ENCODE data around the gene CACNA1C.
"Not testable (repeated sequence)": the region's sequence is repeated elsewhere in the genome, so short reads cannot be mapped to it uniquely, and the experiment has no call there.

Gene CACNA1C

DNA sequence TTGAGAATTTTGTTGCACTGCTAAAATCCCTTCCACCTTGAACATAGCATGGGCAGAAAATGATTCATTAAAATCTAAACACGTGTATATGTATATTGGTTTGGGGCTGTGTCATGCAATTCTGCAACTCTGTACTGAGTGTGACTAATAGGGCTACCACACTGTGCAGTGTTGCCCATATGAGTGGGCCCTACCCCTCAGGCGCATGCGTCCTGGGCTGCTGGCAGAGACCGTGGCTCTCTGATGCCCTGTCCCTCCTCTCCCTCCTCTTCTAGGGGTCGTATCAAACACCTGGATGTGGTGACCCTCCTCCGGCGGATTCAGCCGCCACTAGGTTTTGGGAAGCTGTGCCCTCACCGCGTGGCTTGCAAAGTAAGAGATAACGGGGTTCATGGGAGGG, 613.6 kb downstream of the CACNA1C start:
- DNase-seq = no peak

- no peak for DNase-seq
These were observed 614.1 kb downstream of the CACNA1C start for GRCh38 chr12:2666846-2667245.

- no peak for DNase-seq
These were observed 615.1 kb downstream of the CACNA1C start for GRCh38 chr12:2667716-2668440.

GRCh38 chr12:2668816-2669215, 616.0 kb downstream of the CACNA1C start:
- DNase-seq = no peak

DNA sequence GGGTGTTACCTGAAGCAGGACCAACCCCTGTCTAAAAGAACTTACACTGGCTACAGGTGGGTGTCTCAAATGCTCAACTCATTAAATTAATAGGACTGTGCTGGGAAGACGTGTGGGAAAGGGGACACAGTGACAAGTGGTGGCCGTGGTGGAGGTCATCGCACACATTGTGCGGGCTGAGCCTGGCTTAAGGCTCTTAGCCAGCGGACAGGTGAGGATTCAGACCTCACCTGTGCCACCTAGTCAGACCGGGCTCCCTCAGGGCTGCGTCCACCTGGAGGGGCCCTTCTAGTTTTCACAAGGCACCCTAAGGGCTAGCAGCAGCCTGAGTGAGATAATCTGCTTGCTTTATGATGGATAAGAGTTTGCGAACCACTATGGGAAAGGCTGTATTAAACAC, 616.8 kb downstream of the CACNA1C start:
- DNase-seq = no peak

DNA sequence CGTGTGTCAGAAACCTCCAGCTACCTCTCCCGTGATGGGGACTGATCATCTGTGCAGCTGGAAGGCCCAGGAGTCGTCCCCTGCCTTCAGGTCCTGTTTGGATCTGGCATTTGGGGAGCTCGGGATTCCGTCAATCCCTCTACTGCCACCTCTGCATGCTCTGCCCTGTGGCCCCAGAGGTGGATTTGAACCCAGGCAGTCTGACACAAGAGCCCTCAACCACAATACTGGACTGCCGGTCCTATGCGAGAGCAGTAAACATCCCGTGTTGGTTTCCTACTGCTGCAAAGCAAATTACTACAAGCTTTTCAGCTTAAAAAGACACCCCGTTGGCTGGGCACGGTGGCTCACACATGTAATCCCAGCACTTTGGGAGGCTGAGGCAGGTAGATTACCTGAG, 620.1 kb downstream of the CACNA1C start:
- no peak for DNase-seq

DNA sequence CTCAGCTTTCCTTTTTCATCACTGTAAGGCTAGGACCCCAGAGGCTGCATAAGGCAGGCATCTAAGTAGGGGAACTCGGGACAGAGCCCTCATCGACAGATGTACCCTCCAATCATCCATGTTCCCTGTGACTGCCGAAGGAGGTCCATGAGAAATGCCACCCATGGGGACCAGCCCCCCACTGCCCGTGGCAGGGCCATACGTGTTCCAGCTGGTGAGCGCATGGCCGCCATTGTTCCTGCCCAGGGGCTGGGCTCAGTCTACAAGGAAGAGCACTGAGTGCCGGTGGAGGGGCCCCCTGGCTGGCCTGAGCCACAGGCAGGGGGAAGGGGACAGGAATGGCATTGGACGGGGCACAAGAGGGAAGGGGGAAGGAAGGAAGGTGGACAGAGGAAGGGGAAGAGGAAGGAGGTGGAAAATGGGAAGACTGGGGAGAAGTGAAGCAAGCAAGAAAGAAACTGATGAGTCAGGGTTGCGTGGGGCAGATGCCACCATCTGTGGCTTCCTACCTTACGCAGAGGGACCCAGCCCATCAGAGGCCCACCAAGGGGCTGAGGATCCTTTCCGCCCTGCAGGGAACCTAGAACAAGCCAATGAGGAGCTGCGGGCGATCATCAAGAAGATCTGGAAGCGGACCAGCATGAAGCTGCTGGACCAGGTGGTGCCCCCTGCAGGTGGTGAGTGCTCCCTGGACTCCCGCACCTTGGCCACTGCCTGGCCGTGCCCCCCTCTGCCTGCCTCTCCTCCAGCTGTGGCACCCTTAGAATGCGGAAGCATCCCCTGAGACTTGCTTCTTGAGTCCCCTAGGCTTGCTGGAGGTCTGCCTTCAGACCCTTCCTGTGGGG, 621.4 kb downstream of the CACNA1C start:
- no peak for DNase-seq

- no peak for DNase-seq
These were observed 623.0 kb downstream of the CACNA1C start for GRCh38 chr12:2675776-2676175.

DNA sequence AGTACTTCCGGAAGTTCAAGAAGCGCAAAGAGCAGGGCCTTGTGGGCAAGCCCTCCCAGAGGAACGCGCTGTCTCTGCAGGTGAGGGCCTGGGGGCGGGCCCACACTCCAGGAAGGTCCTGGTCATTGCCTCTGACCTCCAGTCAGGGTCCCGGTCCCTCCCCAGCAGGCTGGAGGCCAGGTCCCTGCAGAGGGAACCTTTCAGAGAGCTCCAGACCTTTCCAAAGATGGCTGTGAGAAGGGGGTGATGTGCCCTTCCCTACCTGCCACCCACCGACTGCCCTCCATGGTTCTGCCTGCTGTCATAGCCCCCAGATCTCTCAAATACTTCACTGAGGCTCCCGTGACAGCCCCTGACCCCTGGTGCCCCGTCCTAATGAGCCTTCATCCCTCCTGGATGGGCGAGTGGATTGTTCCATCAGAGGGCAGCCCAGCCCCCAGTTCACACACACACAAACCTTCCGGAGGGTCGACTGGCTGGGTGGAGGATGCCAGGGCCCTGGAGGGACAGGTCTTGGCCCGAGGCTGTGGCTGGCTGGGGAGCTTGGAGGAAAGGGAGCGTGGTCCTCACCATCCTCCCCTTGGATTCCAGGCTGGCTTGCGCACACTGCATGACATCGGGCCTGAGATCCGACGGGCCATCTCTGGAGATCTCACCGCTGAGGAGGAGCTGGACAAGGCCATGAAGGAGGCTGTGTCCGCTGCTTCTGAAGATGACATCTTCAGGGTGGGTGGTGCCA, 624.5 kb downstream of the CACNA1C start:
- DNase-seq = no peak

DNA sequence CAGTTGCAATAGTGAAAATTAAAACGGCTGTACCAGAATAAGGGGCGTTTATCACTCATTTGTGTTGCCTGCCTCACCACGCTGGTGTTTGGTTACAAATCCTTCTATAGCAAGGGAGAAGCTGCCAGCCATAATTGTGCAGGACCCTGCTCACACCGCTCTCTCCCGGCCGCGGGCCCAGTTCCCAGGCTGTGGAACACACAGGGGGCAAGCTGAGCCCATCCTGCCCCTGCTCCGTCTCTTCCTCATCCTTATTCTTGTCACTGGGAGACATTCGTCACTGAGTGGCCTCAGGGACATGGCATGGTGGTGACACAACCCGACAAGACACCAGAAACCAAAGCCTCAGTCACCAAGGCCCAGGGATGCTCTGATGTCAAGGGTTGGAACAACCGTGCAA, 625.6 kb downstream of the CACNA1C start:
- no peak for DNase-seq

- no peak for DNase-seq
These were observed 626.5 kb downstream of the CACNA1C start for GRCh38 chr12:2679068-2679815.

GRCh38 chr12:2679816-2680675, 627.3 kb downstream of the CACNA1C start:
- DNase-seq = no peak

DNA sequence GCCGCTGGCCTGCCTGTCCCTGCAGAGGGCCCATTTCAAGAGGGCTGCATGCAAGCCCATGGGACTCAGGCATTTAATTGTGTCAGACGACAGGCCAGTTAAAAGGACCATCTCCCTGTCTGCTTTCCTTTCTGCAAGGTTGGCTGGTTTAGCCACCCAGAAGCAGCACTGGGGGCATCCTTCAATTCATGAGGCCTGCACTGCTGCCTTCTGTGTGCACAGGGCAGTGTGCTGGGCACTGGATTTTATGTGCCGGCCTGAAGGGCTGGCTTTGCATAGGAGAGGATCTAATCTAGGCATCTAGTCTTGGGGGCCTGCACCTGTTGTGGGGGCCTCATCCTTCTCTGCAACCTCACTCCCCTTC, 627.9 kb downstream of the CACNA1C start:
- no peak for DNase-seq

- DNase-seq = no peak
These were observed 628.8 kb downstream of the CACNA1C start for GRCh38 chr12:2681450-2682205.

DNA sequence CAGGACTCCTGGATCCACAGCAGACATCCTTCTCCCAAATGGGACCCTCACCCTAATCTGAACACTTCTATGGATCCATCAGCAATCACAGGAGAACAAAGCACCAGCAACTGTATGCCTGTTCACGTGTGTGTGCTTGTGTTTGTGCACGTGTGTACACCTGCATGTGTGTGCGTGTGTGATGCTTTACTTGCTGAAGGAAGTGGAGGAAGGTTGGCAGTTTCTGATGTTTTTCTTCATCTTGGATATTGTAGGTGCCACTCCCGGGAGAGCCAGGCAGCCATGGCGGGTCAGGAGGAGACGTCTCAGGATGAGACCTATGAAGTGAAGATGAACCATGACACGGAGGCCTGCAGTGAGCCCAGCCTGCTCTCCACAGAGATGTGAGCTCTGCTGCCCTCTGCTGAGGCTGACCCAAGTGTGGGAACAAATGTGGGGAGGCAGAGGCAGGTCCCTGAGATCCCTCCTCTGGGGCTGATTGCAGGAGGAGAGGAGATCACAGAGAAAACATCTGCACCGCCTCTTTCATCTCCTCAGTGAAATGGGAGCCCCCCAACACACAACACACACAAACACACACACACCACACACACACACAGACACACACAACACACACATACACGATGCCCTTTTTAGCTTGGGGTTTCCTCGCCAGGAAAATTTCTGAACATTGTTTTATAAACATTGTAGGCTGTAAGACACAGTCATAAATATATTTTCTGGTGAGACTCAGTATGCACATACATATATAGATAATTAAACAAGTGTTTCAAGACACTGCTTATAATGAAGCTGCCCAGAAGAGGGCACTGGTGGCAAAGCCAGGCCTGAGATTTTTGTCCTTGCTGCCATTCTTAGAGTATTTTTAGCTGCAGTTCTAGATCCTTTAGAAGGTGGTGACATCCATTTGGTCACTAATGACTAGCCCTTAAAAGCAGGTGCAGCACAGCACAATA, 629.8 kb downstream of the CACNA1C start:
- peak in 1 of 2 donors; percentile 11 for DNase-seq

- DNase-seq = no peak
These were observed 630.7 kb downstream of the CACNA1C start for GRCh38 chr12:2683283-2684025.

GRCh38 chr12:2684026-2684325, 631.2 kb downstream of the CACNA1C start:
- DNase-seq = not testable (repeated sequence)

GRCh38 chr12:2685620-2686279, 633.0 kb downstream of the CACNA1C start:
- DNase-seq = not testable (repeated sequence)

DNA sequence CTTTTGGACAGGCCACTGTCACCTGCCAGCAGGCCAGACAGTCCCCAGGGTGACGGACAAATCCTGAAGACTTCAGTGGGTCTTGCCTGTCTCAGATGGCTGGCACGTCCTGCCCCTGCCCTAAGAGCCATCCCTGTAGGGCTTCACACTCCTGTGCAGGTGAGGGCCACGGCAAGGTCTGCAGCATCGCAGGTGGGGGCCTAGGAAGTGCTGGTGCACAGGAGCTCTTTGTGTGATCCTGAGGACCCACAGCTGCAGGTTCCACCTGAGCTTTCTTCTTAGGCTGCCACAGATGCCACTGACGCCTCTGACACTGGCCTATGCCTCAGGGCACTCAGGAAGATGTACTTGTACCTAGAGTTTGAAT, 633.5 kb downstream of the CACNA1C start:
- no peak for DNase-seq

Measured in stimulated activated CD4-positive, alpha-beta T cell treated with anti-CD3 and anti-CD28 coated beads, Interleukin-2, amount 100 ng/mL, for 48 hours (primary cell).